Activated T-cell treated with anti-CD3 and anti-CD28 coated beads, Interleukin-2, amount 50 U/mL, for 24 hours (primary cell): ENCODE measurements around the gene RNF223.
A peak's percentile ranks its signal among the peaks of the same experiment; 100 is the strongest.

Source experiments
- DNase-seq: peaks from one replicate; pipeline ENCODE4 v3.0.0-alpha.2; 2020
- H3K27ac Mint-ChIP-seq: 2 replicates; pipeline ENCODE4 v1.8.0; 2020; ENCODE audit warnings: mild to moderate bottlenecking, mixed read lengths
- H3K27me3 Mint-ChIP-seq: 2 replicates; pipeline ENCODE4 v1.8.0; 2020; ENCODE audit warnings: mixed read lengths
- H3K36me3 Mint-ChIP-seq: 2 replicates; pipeline ENCODE4 v1.8.0; 2020; ENCODE audit warnings: low read depth, mixed read lengths
- H3K4me1 Mint-ChIP-seq: 2 replicates; pipeline ENCODE4 v1.8.0; 2020; ENCODE audit warnings: low read depth, mixed read lengths
- H3K4me3 Mint-ChIP-seq: 2 replicates; pipeline ENCODE4 v1.8.0; 2020; ENCODE audit warnings: mild to moderate bottlenecking, moderate library complexity, mixed read lengths
- H3K9me3 Mint-ChIP-seq: 2 replicates; pipeline ENCODE4 v1.8.0; 2020; ENCODE audit warnings: mixed read lengths

RNF223 gene

DNA sequence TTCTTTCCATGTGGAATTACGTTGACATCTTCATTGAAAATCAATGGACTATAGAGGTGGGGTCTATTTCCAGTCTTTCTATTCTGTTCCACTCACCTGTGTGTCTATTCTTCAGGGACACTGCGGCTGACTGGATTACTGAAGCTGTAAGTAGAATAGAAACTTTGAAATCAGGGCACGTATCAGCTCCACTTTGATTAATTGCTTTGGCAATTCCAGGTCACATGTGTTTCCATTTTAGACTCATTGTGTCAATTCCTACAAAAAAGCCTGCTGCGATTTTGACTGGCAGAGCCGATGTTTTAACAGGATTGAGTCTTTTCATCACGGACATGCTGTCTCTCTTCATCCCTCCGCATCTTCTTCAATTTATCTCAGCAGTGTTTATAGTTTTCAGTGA lies 20.9 kb upstream of the RNF223 start:
- Mint-ChIP-seq H3K27me3 (no peaks in the 10 kb centered on the region), H3K9me3 (peaks cover 13% of the 10 kb centered on the region), H3K36me3 (peaks cover 28% of the 10 kb centered on the region), H3K4me3 (no peak overlapping the region), H3K27ac (no peak overlapping the region), H3K4me1 (peaks cover 32% of the 10 kb centered on the region)
- no peak for DNase-seq

GRCh38 chr1:1093610-1093943 lies 19.5 kb upstream of the RNF223 start:
- Mint-ChIP-seq H3K4me1 (peaks cover 18% of the 10 kb centered on the region), H3K9me3 (peaks cover under 1% of the 10 kb centered on the region), H3K27ac (no peak overlapping the region), H3K4me3 (no peak overlapping the region), H3K27me3 (no peaks in the 10 kb centered on the region), H3K36me3 (peaks cover 21% of the 10 kb centered on the region)
- DNase-seq = peak; percentile 26

- DNase-seq = peak; percentile 28
- H3K36me3 Mint-ChIP-seq = peaks cover 20% of the 10 kb centered on the region
- H3K4me3 Mint-ChIP-seq = no peak overlapping the region
- no peak overlapping the region for H3K27ac Mint-ChIP-seq
- H3K4me1 Mint-ChIP-seq = peaks cover 12% of the 10 kb centered on the region
- H3K9me3 Mint-ChIP-seq = no peaks in the 10 kb centered on the region
- H3K27me3 Mint-ChIP-seq = no peaks in the 10 kb centered on the region
Measured at GRCh38 chr1:1092894-1093609, 18.9 kb upstream of the RNF223 start.

- Mint-ChIP-seq H3K27ac (no peak overlapping the region), H3K4me1 (peaks cover 7% of the 10 kb centered on the region), H3K27me3 (no peaks in the 10 kb centered on the region), H3K9me3 (no peaks in the 10 kb centered on the region), H3K36me3 (peaks cover 15% of the 10 kb centered on the region), H3K4me3 (no peak overlapping the region)
- peak; percentile 31 for DNase-seq
Measured at GRCh38 chr1:1092149-1092855, 18.2 kb upstream of the RNF223 start.

GRCh38 chr1:1091344-1092148 lies 17.4 kb upstream of the RNF223 start:
- Mint-ChIP-seq H3K27me3 (no peaks in the 10 kb centered on the region), H3K27ac (no peak overlapping the region), H3K9me3 (no peaks in the 10 kb centered on the region), H3K4me1 (peaks cover 7% of the 10 kb centered on the region), H3K36me3 (peaks cover 21% of the 10 kb centered on the region), H3K4me3 (no peak overlapping the region)
- peak; percentile 43 for DNase-seq

DNA sequence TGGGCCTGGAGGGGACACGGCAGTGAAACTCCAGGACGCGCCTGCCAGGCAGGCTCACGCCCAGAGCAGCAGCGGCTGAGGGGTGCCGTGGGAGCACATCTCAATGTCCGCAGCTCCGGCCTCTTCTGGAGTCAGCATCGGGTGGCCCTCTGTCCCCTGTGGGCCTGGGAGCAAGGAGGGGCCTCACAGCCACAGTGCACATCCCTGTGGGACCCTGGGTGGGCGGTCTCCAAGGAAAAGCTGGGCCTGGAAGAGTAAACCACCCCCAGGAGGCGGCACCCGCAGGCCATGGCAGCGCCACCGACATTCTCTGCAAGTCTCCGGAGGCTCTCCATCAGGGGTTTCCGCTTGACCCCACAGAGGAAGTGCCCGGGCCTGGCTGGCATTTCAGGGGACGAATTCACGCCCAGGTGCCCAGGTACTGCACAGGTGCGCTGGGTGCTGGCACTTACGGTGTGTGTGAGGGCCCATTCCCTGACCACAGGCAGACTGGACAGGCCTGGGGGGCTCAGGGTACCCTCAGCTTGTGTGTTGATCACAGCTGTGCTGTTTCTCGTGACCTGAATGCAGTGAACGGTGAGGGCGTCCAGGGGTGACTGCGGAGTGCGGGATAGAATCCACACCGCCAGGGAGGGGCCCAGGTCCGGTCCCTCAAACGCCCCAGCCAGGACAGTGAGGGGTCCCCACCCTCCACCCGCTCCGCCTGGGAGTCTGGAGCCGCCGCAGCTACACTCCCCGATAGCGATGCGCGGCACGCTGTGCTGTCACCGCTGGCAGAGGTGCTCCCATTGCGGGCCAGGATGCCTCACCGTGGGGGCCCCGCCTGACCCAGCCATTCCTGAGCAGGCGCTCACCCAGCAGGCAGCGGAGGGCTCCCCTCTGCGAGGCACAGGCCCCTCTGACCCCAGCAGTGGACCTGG lies 16.6 kb upstream of the RNF223 start:
- DNase-seq = peak; percentile 26
- H3K27ac Mint-ChIP-seq = no peak overlapping the region
- H3K27me3 Mint-ChIP-seq = no peaks in the 10 kb centered on the region
- no peaks in the 10 kb centered on the region for H3K9me3 Mint-ChIP-seq
- peaks cover 22% of the 10 kb centered on the region for H3K36me3 Mint-ChIP-seq
- H3K4me3 Mint-ChIP-seq = no peak overlapping the region
- peaks cover 7% of the 10 kb centered on the region for H3K4me1 Mint-ChIP-seq

- H3K4me3 Mint-ChIP-seq = no peak overlapping the region
- no peaks in the 10 kb centered on the region for H3K9me3 Mint-ChIP-seq
- peaks cover 7% of the 10 kb centered on the region for H3K4me1 Mint-ChIP-seq
Measured at GRCh38 chr1:1089731-1090423, 15.8 kb upstream of the RNF223 start.

GRCh38 chr1:1088801-1089680 lies 14.9 kb upstream of the RNF223 start:
- peaks cover 18% of the 10 kb centered on the region for H3K36me3 Mint-ChIP-seq
- peaks cover 7% of the 10 kb centered on the region for H3K4me1 Mint-ChIP-seq
- H3K4me3 Mint-ChIP-seq = no peak overlapping the region
- H3K27me3 Mint-ChIP-seq = no peaks in the 10 kb centered on the region
- H3K9me3 Mint-ChIP-seq = no peaks in the 10 kb centered on the region
- no peak overlapping the region for H3K27ac Mint-ChIP-seq
- peak; percentile 28 for DNase-seq

More at GRCh38 chr1:1089731-1090423, 15.8 kb upstream of the RNF223 start:
- H3K27me3 Mint-ChIP-seq = no peaks in the 10 kb centered on the region
- H3K36me3 Mint-ChIP-seq = peaks cover 18% of the 10 kb centered on the region
- peak; percentile 26 for DNase-seq
- no peak overlapping the region for H3K27ac Mint-ChIP-seq

DNA sequence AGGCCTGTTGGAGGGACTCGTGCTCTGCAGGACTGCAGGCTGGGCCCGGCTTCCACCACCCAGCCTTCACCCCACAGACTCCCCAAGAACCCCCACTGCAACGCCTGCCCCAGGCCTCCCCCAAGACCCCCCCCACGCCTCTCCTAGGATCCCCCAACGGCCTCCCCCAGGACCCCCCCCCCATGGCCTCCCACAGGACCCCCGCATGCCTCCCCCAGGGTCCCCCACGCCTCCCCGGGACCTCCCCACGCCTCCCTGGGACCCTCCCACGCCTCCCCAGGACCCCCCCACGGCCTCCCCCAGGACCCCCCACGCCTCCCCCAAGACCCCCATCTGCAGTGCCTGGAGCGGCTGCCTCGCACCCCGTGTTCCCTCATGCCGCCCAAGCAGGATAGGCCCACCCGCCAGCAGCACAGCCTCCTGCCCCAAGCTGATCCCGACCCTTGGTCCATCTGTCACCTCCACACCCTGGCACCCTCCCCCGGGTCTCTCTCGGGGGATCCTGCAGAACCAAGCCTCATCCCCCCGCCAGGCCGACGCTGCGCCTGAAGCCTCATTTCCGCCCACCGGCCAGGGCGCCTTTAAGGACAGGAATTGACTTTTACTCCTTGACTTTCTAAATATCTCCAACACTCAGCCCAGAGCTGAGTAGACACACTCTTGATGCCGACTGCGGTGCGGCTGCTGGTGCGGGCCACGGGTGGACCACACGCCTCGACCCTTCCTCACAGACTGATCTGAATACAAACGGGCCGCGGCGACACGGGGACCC lies 14.1 kb upstream of the RNF223 start:
- Mint-ChIP-seq H3K36me3 (peaks cover 25% of the 10 kb centered on the region), H3K4me1 (peaks cover 3% of the 10 kb centered on the region)
- peak; percentile 13 for DNase-seq

DNA sequence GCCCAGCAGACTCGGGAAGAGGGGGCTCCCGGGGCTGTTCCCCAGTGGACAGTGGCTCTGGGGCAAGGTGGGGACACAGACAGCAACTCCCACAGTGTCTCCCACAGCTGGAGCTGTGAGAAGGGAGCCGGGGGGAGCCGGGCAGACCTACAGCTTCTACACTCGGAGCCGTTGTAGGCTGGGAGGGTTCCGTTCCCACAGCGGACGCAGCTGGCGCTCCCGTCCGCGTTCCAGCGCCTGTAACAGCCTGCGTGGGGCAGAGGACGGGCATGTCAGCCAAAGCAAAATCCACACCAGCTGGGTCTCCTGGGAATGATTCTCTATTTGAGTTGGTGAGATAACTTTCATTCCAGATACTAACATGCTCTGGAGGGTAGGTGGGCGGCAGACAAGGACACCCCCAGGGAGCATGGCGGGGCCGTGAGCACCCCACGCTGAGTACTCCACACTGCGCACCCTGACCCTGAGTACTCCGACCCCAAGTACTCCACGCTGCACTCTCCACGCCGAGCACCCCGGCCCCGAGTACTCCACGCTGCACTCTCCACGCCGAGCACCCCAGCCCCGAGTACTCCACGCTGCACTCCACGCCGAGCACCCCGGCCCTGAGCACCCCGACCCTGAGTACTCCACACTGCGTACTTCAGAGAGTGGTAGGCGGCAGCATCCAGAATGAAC lies 13.4 kb upstream of the RNF223 start:
- no peak overlapping the region for H3K27ac Mint-ChIP-seq

More for the DNA sequence above, 14.1 kb upstream of the RNF223 start:
- Mint-ChIP-seq H3K27ac (no peak overlapping the region), H3K4me3 (no peak overlapping the region), H3K9me3 (no peaks in the 10 kb centered on the region), H3K27me3 (no peaks in the 10 kb centered on the region)

DNA sequence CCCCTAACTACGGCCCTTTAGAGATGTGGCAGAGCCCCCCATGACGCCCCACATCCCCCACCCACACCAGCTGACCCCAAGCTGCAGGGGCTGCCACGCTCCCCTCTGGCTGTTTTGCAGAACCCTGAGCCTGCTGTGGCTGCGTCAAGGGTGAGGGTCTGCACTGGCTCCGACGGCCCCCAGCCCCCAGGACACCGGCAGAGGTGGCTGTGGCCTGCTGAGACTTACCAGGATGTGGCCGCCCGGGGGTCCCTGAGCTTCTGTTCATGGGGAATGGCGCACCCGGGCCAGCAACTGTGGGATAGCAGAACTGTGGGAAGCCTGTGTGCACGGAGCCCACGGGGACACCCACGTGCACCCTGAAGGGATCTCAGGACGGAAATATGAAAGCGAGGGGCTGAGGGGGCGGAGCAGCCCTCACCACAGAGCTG lies 12.8 kb upstream of the RNF223 start:
- Mint-ChIP-seq H3K36me3 (peaks cover 28% of the 10 kb centered on the region), H3K27me3 (no peaks in the 10 kb centered on the region), H3K9me3 (no peaks in the 10 kb centered on the region), H3K27ac (no peak overlapping the region), H3K4me1 (no peaks in the 10 kb centered on the region), H3K4me3 (no peak overlapping the region)
- DNase-seq = no peak

More for the DNA sequence above, 13.4 kb upstream of the RNF223 start:
- peak; percentile 30 for DNase-seq
- Mint-ChIP-seq H3K4me1 (no peaks in the 10 kb centered on the region), H3K9me3 (no peaks in the 10 kb centered on the region), H3K27me3 (no peaks in the 10 kb centered on the region), H3K4me3 (no peak overlapping the region), H3K36me3 (peaks cover 28% of the 10 kb centered on the region)
